Measurements from ENCODE around the gene ALKBH5.

The ALKBH5 gene

GRCh38 chr17:18139092-18139491 is 44.5 kb upstream of the ALKBH5 start:
- no peaks in the 10 kb centered on the region for H3K9me3 ChIP-seq (ENCODE audit: low read length)
- H4K20me1 ChIP-seq (ENCODE audit: insufficient read depth, low read length), result no peaks in the 10 kb centered on the region

GRCh38 chr17:18139498-18139897 is 44.1 kb upstream of the ALKBH5 start:
- no peak overlapping the region for H3K27ac ChIP-seq (ENCODE audit: low read depth, low read length, poor library complexity, severe bottlenecking)
- H3K4me1 ChIP-seq (ENCODE audit: insufficient read depth, low read length, severe bottlenecking), result no peaks in the 10 kb centered on the region
- H3K36me3 ChIP-seq (ENCODE audit: insufficient read depth, low read length), result no peaks in the 10 kb centered on the region
- no peak overlapping the region for H2AFZ ChIP-seq (ENCODE audit: low read length)
- no peaks in the 10 kb centered on the region for H3F3A ChIP-seq (ENCODE audit: insufficient read depth, low read length)
- H3K27me3 ChIP-seq (ENCODE audit: insufficient read depth, low read length), result peaks cover 6% of the 10 kb centered on the region; the same call in 1 of the 2 replicates
- no peak overlapping the region for H3K9ac ChIP-seq (ENCODE audit: low read length)
- TF ChIP-seq CTCF (IDR thresholded peaks at IDR 0.05; ENCODE audit: low read length) (no peak), EZH2 (IDR thresholded peaks at IDR 0.05; ENCODE audit: borderline replicate concordance, low read length) (no peak)
- no peaks in the 10 kb centered on the region for H3K9me2 ChIP-seq (ENCODE audit: low read depth, low read length)
- H3K4me3 ChIP-seq (ENCODE audit: low read depth, low read length, poor library complexity, severe bottlenecking), result no peak overlapping the region
- H3K9me3 ChIP-seq (ENCODE audit: low read length), result no peaks in the 10 kb centered on the region
- no peaks in the 10 kb centered on the region for H4K20me1 ChIP-seq (ENCODE audit: insufficient read depth, low read length)
- no peaks in the 10 kb centered on the region for H3K79me2 ChIP-seq (ENCODE audit: insufficient read depth, low read length)
- H3K4me2 ChIP-seq (ENCODE audit: low read length), result no peak overlapping the region

More at GRCh38 chr17:18139092-18139491, 44.5 kb upstream of the ALKBH5 start:
- H3K79me2 ChIP-seq (ENCODE audit: insufficient read depth, low read length), result no peaks in the 10 kb centered on the region
- H3K4me3 ChIP-seq (ENCODE audit: low read depth, low read length, poor library complexity, severe bottlenecking), result no peak overlapping the region
- no peaks in the 10 kb centered on the region for H3K9me2 ChIP-seq (ENCODE audit: low read depth, low read length)
- H3K9ac ChIP-seq (ENCODE audit: low read length), result no peak overlapping the region
- H3K27me3 ChIP-seq (ENCODE audit: insufficient read depth, low read length), result peaks cover 6% of the 10 kb centered on the region; the same call in 1 of the 2 replicates
- H3K27ac ChIP-seq (ENCODE audit: low read depth, low read length, poor library complexity, severe bottlenecking), result no peak overlapping the region
- H3F3A ChIP-seq (ENCODE audit: insufficient read depth, low read length), result no peaks in the 10 kb centered on the region
- H3K36me3 ChIP-seq (ENCODE audit: insufficient read depth, low read length), result no peaks in the 10 kb centered on the region
- H3K4me1 ChIP-seq (ENCODE audit: insufficient read depth, low read length, severe bottlenecking), result no peaks in the 10 kb centered on the region
- H2AFZ ChIP-seq (ENCODE audit: low read length), result no peak overlapping the region
- TF ChIP-seq CTCF (IDR thresholded peaks at IDR 0.05; ENCODE audit: low read length) (no peak), EZH2 (IDR thresholded peaks at IDR 0.05; ENCODE audit: borderline replicate concordance, low read length) (no peak)
- H3K4me2 ChIP-seq (ENCODE audit: low read length), result no peak overlapping the region

GRCh38 chr17:18139949-18140348 is 43.7 kb upstream of the ALKBH5 start:
- Histone ChIP-seq H3K4me3 (ENCODE audit: low read depth, low read length, poor library complexity, severe bottlenecking) (no peak overlapping the region), H4K20me1 (ENCODE audit: insufficient read depth, low read length) (no peaks in the 10 kb centered on the region), H2AFZ (ENCODE audit: low read length) (no peak overlapping the region), H3K4me2 (ENCODE audit: low read length) (no peak overlapping the region), H3F3A (ENCODE audit: insufficient read depth, low read length) (no peaks in the 10 kb centered on the region), H3K36me3 (ENCODE audit: insufficient read depth, low read length) (no peaks in the 10 kb centered on the region), H3K4me1 (ENCODE audit: insufficient read depth, low read length, severe bottlenecking) (no peaks in the 10 kb centered on the region), H3K9ac (ENCODE audit: low read length) (no peak overlapping the region), H3K9me3 (ENCODE audit: low read length) (no peaks in the 10 kb centered on the region), H3K79me2 (ENCODE audit: insufficient read depth, low read length) (no peaks in the 10 kb centered on the region), H3K27me3 (ENCODE audit: insufficient read depth, low read length) (peaks cover 6% of the 10 kb centered on the region; the same call in 1 of the 2 replicates), H3K9me2 (ENCODE audit: low read depth, low read length) (no peaks in the 10 kb centered on the region), H3K27ac (ENCODE audit: low read depth, low read length, poor library complexity, severe bottlenecking) (no peak overlapping the region)
- TF ChIP-seq CTCF (IDR thresholded peaks at IDR 0.05; ENCODE audit: low read length), result peak; percentile 39
- no peak for TF ChIP-seq EZH2 (IDR thresholded peaks at IDR 0.05; ENCODE audit: borderline replicate concordance, low read length)

Data from OCI-LY1 (cell line).